GM21390 (cell line): Measurements from ENCODE around the gene ACTG1.

Experiments used
- ATAC-seq: cut with Tn5 transposase; IDR thresholded peaks from one replicate; pipeline ENCODE4 v1.9.1; 2021; ENCODE audit not compliant: unreplicated experiment

The ACTG1 gene

DNA sequence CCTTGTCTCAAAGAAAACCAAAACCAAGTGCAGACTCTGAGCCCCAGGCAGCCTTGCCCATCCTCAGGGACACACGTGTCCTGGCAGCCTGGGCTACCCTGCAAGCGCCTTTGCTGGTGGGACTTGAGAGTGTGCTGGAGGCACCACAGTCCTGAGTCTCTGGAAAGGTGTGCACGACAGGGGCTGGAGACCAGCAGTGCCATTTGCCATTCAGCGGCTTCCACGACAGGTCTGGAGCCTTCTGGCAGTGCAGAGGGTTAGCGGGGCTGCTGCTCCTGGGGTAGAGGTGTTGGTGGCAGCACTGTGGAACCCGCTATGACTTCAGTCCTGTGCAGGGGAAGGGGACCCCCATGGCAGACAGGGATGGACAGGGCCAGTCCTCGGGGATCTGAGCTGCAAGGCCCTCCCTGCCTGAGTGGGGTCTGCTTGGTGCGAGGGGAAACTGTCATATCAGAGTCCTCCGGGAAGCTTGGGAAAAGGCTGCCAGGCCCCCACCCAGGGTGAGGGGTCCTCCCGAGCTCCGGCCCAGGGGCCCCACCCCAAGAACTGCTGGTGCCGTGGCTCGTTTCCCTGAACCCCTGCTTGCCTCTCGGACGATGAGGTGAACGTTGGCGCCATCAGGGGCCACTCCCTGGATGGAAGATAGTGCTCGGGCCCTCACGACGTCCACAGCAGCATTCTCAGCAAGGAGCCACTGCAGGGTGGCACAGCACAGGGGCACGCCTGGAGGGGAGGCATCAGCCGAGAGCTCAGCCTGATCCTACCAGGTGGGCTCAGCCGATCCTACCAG is 32.8 kb upstream of the ACTG1 start:
- no peak for ATAC-seq

- no peak for ATAC-seq
Observed at GRCh38 chr17:81544281-81544974, 31.8 kb upstream of the ACTG1 start.

GRCh38 chr17:81543756-81544155 is 31.2 kb upstream of the ACTG1 start:
- ATAC-seq, result no peak

DNA sequence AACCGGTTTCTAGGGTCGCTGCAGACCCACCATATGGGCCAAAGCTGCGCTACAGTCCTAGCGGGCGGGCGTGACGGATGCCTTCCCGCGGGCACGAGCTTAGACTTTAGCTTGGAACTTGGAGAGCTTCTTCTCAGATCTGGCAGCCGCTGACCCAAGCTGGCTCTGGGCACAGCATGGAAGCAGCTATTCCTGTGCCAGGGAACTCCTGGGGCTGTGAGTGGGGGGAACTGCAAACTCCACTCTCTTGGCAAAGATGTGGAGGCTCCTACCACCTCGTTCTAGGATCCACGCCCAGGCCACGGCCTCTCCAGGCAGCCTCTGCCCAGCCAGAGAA is 30.7 kb upstream of the ACTG1 start:
- ATAC-seq, result no peak

- no peak for ATAC-seq
Observed at GRCh38 chr17:81542431-81543338, 30.1 kb upstream of the ACTG1 start.

- ATAC-seq, result no peak
Observed at GRCh38 chr17:81541123-81541522, 28.5 kb upstream of the ACTG1 start.

DNA sequence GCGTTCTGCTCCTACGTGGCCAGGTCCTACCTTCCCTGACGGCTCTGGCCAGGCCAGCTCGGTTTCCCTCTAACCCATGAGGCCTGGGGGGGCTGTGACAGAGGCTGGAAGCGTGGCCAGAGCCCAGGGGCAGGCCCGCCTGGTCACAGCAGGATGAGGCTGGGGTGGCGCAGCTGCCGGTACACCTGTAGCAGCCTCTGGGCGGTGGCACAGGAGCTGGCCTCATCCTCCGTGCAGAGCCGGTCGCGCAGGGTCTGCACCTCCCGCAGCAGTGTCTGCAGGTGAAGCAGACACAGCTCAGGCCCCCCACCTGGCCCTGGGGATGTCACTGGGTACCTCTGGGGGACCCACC is 28.1 kb upstream of the ACTG1 start:
- no peak for ATAC-seq

GRCh38 chr17:81539961-81540675 is 27.5 kb upstream of the ACTG1 start:
- no peak for ATAC-seq

- ATAC-seq, result no peak
Observed at GRCh38 chr17:81539571-81539900, 26.9 kb upstream of the ACTG1 start.

DNA sequence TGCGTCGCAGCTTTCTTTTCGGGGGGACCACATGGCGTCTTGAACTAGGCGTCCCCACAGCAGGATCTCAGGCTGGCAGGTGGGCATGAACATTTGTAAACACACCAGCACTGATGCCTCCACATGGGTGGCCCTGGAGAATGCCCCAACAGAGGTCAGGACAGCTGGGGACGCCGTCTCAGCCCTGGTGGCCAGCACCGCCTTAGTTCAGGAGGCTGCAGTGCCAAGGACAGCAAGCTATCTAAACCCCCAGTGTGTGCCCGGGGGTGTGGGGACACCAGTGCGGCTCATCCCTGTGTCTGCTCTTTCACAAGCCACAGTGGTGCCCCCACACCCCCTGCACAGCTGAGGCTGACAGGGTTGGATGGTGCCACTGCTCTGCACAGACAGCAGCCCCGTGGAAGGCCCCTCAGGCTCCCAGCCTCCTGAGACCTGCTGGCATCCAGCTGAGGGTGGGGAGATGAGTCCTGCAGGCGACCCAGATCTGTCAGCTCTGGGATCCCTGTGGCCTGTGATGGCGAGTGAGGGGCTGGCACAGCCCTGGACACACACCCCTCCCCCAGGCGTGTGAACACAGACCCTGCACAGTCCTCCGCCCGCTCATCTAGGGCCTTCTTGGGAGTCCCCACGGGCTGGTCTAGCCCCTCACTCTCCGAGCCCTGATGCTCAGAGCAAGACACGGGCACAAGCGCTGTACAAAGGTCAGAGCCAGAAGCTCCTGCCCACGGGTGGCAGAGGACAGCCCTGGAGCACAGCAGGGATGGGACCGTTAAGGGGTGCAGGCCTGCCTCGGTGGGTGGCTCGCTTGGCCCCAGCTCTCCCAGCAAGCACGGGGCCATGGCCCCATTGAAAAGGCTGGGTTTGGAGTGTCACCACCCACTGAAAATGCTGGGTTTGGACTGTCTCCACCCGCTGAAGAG is 26.3 kb upstream of the ACTG1 start:
- ATAC-seq, result no peak

DNA sequence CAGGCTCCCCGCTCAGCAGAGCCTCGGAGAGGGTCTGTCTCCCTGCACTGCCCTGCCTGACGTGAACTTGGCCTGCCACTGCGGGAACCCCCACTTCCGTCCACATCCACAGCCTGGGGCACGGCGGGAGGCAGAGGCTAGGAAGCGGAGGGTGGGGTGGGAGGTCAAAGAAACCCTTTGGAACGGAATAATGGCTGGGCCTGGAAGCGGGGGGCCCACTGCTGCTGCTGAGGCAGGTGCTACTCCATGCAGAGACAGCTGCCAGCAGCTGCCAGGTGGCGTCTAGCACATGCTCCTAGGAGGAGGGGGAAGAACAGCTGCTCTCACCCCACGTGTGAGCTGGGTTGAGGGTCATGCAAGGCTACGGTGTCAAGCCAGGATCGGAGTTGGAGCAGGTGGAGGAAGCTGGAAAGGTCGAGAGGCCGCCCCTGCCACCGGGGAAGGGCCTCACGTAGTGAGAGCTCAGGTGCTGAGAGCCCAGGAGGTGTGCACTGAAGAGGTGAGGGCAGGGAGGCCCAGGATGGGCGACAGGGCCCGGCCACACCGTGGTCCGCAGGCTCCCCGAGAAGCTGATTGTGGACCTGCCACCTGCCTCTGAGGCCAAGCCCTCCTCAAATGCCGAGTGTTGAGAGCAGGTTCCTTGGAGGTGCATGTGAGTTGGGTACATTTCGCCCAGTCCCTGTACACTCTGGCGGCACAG is 25.4 kb upstream of the ACTG1 start:
- no peak for ATAC-seq

GRCh38 chr17:81537343-81537855 is 24.8 kb upstream of the ACTG1 start:
- ATAC-seq, result no peak

GRCh38 chr17:81536299-81537290 is 24.0 kb upstream of the ACTG1 start:
- no peak for ATAC-seq

GRCh38 chr17:81535480-81536298 is 23.1 kb upstream of the ACTG1 start:
- ATAC-seq, result no peak

- ATAC-seq, result no peak
Observed at GRCh38 chr17:81535007-81535328, 22.4 kb upstream of the ACTG1 start.

DNA sequence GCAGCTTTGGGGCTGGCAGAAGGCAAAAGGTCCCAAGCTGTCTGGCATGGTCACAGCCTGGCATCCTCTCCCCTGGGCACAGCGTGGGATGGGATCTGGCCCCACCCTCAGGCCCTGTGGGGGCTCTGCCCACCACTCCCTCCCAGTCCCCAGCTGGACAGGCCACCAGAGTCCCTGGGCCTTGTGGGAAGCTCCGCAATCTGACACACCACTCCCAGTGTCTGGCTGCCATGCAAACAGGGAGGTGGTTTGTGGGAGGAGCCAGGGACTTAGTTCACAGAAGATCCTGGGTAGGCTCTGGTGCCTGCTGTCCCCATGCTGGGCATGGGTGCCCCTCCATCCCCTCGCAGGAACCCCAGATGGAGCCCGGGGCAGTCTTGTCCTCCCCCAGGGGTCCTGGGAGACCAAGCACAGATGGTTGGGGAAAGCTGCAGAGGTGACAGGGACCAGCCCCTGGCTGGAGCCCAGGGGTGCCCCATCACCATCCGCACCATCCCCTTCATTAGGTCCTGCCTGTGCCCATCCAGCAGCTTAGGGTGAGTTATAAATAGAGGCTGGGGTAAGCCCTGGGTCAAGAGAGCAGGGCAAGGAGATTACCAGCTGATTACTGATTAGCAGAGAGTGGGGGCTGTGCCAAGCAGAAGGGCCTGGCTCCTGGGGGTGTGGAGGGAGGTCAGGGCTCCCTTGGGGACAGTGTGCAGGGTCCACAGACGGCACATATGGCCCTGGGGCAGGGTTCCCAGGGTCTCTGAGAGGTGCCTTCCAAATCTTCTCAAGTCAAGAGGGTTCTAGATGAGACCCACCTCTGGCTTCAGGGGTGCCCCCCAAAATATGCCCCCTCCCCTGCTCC is 21.8 kb upstream of the ACTG1 start:
- no peak for ATAC-seq
